Epithelial cell of prostate (primary cell): Measurements from ENCODE around the gene INSL3.
A peak's percentile ranks its signal among the peaks of the same experiment; 100 is the strongest.

ENCODE experiments used
- DNase-seq: peaks from one replicate; pipeline ENCODE4 v3.0.0-alpha.2; 2011; ENCODE audit warnings: low read depth, low spot score
- H3K27ac ChIP-seq: fragments of 450-650 bp; 2 replicates; pipeline ENCODE4 v1.5.1; 2017; ENCODE audit warnings: mild to moderate bottlenecking

The INSL3 gene

GRCh38 chr19:17847538-17848366, 26.4 kb upstream of the INSL3 start, which contains the start of gene JAK3:
Gene JAK3, minus strand, starts transcription at chr19:17847982. Its CDS starts 3,565 bp downstream, at chr19:17844417.
- H3K27ac ChIP-seq, result peak within 1 kb of the TSS; percentile 70
- no peak for DNase-seq

- no peak overlapping the region for H3K27ac ChIP-seq
- no peak for DNase-seq
These were observed 24.8 kb upstream of the INSL3 start for GRCh38 chr19:17846146-17846545.

GRCh38 chr19:17843908-17844490, 22.7 kb upstream of the INSL3 start:
- DNase-seq, result no peak
- H3K27ac ChIP-seq, result no peak overlapping the region

- DNase-seq, result no peak
- H3K27ac ChIP-seq, result no peak overlapping the region
These were observed 22.0 kb upstream of the INSL3 start for GRCh38 chr19:17843292-17843827.

DNA sequence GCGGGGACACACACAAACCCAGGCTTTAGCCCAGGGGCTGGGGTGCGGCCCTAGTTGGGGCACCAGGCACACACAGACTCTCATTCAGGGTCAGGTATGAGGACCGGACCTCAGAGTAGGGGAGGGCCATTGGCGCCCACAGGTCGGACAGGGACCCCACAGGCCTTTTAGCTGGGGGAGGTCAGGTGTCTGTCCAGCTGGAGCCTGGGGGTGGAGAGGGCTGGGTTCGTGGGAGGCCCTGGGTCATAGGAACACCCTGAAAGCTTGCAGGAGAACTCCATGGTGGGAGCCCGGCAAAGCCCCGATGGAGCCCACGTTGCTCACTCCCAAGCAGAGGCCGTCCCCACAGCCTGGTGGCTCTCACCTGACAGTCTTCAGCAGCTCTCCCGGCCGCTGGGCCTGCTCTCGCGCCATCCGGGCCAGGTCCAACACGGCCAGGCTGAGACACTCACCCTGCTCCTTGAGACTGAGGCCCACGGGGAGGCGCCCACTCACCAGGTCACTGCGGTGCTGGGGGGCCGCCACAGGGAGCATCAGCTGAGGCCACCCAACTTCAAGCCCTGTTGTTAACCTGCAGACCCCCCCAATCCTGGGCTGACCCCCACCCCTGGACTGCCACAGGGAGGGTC, 21.5 kb upstream of the INSL3 start:
- H3K27ac ChIP-seq, result no peak overlapping the region
- DNase-seq, result no peak

DNA sequence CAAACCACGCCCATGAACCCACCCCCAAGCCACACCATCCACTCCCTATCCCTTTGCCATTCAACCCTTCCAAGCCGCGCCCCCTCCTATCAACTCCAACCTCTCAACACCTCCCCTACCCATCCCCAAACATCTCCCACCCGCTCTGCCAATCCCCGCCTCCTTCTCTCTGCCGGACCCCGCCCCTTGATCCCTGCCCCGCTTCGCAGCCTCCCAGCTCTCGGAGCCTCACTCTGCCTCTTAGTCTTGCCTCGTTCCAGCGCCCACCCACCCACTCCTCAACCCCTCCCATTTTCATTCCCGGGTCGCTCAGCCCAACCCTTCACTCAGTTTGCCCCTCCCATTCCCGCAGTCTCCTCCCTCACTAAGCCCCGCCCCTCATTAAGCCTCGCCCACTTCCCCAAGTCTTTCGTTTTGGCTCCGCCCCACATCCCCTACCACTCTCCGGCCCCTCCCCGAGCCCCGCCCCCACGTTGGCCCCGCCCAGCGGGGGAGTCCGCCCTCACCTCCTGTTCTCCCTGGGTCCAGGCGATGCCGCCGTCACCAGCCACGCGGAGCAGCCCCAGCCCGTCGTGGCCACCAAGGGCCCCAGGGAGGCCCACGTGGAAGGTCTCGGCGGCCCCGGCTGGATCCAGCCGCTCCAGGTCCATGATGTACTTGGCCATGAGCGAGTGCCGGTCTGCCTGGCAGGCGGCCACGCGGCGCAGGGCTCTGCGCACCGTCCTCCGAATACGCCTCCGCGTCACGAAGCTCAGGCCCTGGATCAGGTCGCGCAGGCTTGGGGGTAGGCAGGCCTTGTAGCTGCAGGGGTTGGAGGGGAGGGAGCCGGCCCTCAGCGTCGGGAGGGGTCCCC, 20.7 kb upstream of the INSL3 start:
- H3K27ac ChIP-seq, result no peak overlapping the region
- peak; percentile 34 for DNase-seq

GRCh38 chr19:17841371-17841809, 20.1 kb upstream of the INSL3 start:
- no peak for DNase-seq
- H3K27ac ChIP-seq, result no peak overlapping the region

GRCh38 chr19:17840019-17840418, 18.7 kb upstream of the INSL3 start:
- H3K27ac ChIP-seq, result no peak overlapping the region
- no peak for DNase-seq

- no peak overlapping the region for H3K27ac ChIP-seq
- DNase-seq, result no peak
These were observed 16.7 kb upstream of the INSL3 start for GRCh38 chr19:17837972-17838371.

- H3K27ac ChIP-seq, result no peak overlapping the region
- DNase-seq, result no peak
These were observed 15.2 kb upstream of the INSL3 start for GRCh38 chr19:17836530-17836929.

- H3K27ac ChIP-seq, result no peak overlapping the region
- DNase-seq, result no peak
These were observed 14.1 kb upstream of the INSL3 start for GRCh38 chr19:17835182-17836006.

GRCh38 chr19:17834350-17835181, 13.2 kb upstream of the INSL3 start:
- H3K27ac ChIP-seq, result no peak overlapping the region
- no peak for DNase-seq

- no peak for DNase-seq
- no peak overlapping the region for H3K27ac ChIP-seq
These were observed 11.3 kb upstream of the INSL3 start for GRCh38 chr19:17832443-17833208.

- no peak for DNase-seq
- H3K27ac ChIP-seq, result no peak overlapping the region
These were observed 10.1 kb upstream of the INSL3 start for GRCh38 chr19:17831419-17831888.

- peak; percentile 48 for DNase-seq
- peak overlapping the region; percentile 59 for H3K27ac ChIP-seq
These were observed 9.5 kb upstream of the INSL3 start for GRCh38 chr19:17830567-17831418.

- no peak for DNase-seq
- peak overlapping the region; percentile 59 for H3K27ac ChIP-seq
These were observed 8.7 kb upstream of the INSL3 start for GRCh38 chr19:17829855-17830566.
